SHP77 (cell line): ENCODE data around the gene MAVS.
"Not testable (repeated sequence)": the region's sequence is repeated elsewhere in the genome, so short reads cannot be mapped to it uniquely, and the experiment has no call there.

Source experiments
- DNase-seq, 2 experiments: peaks; one replicate each; lab custom pipeline; 2025; lab: John Stamatoyannopoulos, UW

Gene MAVS

DNA sequence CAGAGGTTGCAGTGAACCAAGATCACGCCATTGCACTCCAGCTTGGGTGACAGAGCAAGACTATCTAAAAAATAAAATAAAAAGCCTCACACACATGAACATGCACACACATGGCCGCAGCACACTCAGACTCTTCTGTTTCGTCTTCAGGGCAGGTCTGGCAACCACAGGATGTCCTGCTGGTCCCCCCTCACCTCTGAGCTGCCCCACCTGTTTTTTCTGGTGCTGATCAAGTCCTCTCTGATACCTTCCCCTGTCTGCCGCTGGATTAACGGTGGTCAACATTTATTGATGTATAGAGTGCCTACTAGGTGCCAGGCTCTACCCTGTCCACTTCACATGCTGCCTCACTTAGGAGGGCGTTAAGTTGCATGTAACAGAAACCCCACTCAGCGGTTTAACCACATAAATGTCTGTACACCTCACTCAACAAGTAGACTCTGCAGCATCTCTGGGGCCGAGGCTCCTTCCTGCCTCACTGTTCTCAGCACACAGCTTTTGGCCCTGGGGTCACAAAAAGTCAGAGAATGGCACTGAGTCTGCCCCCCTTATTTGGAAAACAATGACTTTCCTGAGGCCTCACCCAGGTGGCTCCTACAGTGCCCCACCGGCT is 30.8 kb upstream of the MAVS start:
- no peak for DNase-seq

GRCh38 chr20:3818155-3819151 is 28.2 kb upstream of the MAVS start:
- peak; percentile 95 for DNase-seq

DNA sequence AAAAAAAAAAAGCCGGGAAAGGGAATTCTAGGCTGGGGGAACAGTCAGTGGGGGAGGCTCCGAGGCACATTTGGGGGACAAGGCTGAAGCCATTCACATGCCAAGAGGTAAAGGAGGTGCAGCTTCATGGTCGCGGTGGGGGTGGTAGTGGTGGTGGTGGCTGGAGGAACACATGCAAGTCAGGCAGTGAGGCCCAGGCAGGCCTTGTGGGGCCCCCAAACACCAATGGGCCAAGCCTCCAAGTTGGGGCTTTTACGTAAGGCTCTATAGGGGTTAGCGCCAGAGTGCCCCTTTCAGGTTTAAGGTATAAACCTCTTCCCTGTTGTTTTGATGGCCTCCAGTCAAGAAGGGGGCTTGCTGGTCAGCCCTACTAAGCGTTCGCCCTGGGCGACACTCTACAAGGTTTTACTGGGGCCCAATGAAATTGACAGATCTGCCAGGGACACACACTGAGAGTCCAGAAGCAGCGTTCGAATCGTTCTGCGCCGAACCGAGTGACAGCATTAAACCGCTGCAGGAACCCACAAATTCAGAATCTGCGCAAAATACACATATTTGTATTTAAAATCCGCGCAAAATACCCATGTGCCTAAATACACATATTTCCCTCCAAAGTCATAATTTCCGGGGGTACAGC is 27.1 kb upstream of the MAVS start:
- DNase-seq, result no peak

DNA sequence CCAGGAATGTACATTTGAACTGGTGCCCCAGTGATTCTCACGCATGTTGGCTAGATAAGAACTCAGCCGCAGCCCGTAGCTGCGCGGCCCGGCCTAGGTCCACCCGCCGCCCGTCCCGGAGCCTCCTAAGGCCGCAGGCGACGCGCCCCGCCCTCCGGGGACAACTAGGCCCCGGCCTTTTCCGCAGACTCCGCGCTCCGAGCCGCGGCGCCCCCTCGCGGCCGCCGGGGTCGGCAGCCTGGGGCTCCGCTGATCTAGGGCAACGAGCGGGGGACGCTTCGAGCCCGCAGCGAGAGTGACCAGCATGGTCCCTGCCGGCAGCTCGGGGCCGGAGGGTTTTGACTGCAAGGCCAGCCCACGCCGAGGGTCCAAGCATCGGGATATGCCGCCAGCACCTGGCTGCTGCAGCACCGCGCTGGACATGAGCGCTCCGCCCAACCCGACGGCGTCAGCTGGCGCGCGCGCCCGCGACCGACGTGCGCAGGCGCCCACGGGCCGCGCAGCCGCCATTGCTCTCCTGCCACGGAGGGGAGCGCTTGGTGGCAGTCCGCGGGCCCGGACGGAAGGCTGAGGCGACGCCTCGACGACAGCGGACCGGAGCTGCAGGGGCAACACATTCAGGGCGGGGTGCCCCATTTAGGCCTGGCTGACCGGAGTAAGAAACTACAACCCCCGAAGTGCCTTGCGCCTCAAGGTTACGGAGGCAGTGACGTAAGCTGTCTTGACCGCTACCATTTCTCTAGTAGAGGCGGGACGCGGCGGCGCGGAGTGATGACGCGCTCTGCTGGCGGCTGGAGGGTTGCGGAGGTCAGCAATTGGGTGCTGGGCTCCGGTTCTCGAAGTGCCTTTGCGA is 26.4 kb upstream of the MAVS start, which contains the start of gene AP5S1:
Gene AP5S1 (plus strand): TSS at position 500 of the 853 bp plus-strand sequence. CDS start 1,571 bp downstream, outside the sequence.
- DNase-seq, result peak; percentile 89 to 91

DNA sequence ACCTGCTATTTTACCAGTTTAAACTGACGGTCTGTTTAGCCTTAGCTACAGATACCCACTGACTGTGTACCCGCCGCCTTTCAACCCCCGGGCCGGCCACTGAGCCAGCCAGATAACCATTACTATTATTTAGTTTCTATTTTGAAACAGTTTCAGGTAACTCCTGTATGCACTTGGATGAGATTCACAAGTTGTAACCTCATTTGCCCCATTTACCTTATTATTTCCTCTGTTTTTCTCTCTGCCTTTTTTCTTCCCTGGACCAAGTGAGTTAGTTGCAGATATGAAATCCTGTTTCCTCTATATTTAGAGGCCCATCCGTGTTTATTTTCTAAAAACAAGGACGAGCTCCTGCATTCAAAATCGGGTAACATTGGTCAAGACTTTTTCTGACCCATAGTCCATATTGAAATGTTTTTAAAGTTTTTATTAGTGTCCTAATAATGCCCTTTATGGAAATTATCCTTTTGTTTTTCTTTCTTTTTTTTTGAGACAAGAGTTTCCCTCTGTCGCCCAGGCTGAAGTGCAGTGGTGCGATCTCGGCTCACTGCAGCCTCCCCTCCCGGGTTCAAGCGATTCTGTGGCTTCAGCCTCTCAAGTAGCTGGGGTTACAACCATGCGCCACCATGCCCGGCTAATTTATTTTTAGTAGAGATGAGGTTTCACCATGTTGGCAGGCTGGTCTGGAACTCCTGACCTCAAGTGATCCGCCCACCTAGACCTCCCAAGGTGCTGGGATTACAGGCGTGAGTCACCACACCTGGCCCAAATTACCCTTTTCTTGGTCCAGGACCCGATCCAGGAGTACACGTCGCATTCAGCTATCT is 25.5 kb upstream of the MAVS start:
- peak in 1 of 2 experiments; percentile 6 for DNase-seq

GRCh38 chr20:3821996-3822395 is 24.6 kb upstream of the MAVS start:
- DNase-seq, result no peak

DNA sequence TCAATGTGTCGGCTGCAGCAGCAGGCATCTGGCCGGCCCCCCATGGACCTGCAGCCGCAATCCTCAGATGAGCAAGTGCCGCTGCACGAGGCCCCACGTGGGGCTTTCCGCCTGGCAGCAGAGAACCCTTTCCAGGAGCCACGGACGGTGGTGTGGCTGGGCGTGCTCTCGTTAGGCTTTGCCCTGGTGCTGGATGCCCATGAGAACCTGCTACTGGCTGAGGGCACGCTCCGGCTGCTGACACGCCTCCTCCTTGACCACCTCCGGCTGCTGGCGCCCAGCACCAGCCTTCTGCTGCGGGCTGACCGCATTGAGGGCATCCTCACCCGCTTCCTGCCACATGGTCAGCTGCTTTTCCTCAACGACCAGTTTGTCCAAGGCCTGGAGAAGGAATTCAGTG is 22.8 kb upstream of the MAVS start:
- no peak for DNase-seq

- no peak for DNase-seq
Observed at GRCh38 chr20:3825526-3825925, 21.1 kb upstream of the MAVS start.

DNA sequence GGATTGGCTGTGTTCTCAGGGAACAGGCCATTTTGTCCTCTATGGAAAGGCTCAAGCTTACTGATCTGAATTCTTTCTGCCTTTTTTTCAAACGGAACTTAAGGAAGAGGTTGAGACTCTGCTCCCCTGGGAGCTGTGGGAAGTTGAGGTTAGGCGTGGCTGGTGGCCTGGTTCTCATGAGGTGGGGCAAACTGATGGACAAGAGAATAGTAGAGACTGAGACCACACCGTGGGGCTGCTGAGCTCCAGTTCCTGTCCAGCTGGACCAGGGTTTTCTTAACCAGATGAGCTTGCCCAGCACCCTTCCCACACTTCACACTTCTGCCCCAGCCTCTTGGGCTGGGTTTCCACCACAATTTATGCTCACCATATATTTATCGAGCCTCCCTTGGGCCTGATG is 20.2 kb upstream of the MAVS start:
- DNase-seq, result no peak

DNA sequence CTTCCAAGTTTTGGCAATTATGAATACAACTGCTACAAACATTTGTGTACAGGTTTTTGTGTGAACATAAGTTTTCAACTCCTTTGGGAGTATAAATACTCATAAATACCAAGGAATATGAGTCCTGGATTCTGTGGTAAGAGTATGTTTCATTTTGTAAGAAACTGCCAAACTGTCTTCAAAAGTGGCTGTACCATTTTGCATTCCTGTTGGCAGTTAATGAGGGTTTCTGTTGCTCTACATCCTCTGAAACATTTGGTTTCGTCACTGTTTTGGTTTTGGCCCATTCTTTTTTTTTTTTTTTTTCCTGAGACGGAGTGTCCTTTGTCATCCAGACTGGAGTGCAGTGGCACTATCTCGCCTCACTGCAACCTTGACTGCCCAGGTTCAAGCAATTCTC is 17.8 kb upstream of the MAVS start:
- DNase-seq, result no peak

DNA sequence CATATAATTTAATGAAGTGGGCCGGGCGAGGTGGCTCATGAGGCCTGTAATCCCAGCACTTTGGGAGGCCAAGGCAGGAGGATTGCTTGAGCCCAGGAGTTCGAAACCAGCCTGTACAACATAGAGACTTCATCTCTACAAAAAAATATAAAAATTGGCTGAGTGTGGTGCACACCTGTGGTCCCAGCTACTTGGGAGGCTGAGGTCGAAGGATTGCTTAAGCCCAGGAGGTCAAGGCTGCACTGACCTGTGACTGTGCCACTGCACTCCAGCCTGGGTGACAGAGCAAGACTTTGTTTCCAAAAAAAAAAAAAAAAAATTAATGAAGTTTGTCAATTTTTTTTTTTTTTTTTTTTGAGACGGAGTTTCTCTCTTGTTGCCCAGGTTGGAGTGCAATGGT is 16.7 kb upstream of the MAVS start:
- not testable (repeated sequence) for DNase-seq

DNA sequence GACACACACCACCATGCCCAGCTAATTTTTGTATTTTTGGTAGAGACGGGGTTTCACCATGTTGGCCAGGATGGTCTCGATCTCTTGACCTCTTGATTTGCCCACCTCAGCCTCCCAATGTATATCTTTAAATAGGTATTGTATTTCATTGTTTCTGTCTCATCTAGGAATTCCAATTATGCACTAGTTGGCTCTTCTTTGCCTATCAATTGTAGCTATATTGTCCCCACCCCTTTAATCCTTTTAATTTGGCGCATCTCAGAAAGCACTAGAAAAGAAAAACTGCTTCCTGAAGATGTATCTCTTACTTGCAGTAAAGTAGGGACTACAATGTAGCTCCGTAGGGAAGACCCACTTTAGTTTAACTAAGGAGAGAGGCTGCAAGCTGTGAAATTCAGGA is 10.5 kb upstream of the MAVS start:
- DNase-seq, result no peak

GRCh38 chr20:3839328-3839727 is 7.3 kb upstream of the MAVS start:
- no peak for DNase-seq

GRCh38 chr20:3840201-3840600 is 6.4 kb upstream of the MAVS start:
- DNase-seq, result not testable (repeated sequence)

GRCh38 chr20:3842348-3842930 is 4.2 kb upstream of the MAVS start:
- no peak for DNase-seq

- DNase-seq, result no peak
Observed at GRCh38 chr20:3843490-3843889, 3.1 kb upstream of the MAVS start.

GRCh38 chr20:3843990-3844619 is 2.5 kb upstream of the MAVS start:
- DNase-seq, result not testable (repeated sequence)

DNA sequence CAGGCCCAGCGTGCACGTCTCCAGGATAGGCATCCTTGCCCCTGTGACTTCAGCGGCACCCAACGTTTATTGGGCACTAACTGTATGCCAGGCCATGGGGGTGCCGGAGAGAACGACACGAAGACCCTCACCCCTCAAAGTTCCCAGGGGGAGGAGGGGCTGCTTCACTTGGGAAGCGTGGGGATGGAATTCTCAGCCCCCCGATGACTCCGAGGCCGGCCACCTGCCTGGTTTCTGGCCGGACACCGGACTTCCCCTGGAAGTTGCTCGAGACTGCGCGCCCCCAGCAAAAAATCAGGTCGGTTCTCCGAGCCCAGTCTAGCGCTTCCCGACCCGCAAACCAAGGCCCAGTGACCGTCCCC is 275 bp upstream of the MAVS start:
- peak in 1 of 2 experiments; percentile 43 for DNase-seq

GRCh38 chr20:3847429-3847940 is 851 bp downstream of the MAVS start:
- DNase-seq, result no peak

DNA sequence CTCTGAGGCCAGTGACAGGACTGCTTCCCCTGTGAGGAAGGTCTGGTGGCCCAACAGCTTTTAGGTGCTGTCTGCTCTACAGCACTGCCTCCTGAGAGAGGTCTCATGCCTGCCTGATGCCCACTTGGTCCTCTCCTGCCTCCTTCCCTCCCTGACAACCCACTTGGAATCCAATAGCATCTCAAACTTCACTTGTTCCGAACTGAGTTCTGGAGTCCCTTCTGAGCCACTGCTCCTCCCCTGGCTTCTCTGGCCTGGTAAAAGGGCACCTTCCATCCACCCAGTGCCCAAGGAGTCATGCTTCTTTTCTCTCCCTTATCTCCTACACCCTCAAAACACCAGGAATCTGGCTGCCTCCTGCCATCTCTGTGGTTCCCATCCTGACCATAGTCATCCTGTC is 1.9 kb downstream of the MAVS start:
- DNase-seq, result no peak
